ENCODE measurements around the gene C3orf49. TPM values are rescaled to one million over a fixed set of nuclear protein-coding genes. Genes with fewer than 3 reads are reported as not detected.

Gene C3orf49
- polyA plus RNA-seq, 1 experiment = not detected

DNA sequence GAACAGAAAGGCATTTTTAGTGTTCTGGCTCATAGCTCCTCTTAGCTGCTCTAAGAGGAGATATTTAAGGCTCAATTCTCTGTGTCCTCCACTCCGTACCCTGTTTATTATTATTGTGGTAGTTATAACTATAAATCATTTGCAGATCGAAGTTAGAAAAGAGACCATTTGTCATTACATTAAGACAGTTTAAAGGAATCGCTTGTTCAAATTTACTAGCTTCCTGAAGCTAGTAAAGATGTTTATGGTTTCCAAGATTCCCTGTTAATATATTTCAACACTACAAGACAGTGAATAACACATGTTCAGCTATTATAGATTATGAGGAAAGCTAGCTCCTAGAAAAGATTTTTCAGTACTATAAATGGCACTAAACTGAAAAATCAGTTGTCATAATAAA lies 57.2 kb downstream of the C3orf49 start:
- no peak overlapping the region for H3K4me3 ChIP-seq (ENCODE audit: low read depth, low read length)
- ChIA-PET POLR2A (interaction anchor here (2.4 kb wide), 1 partner anchor 36 kb away, joined by 5 read pairs; the partner anchor contains the start of gene SCAANT1), CTCF (interaction anchor here (0.6 to 2.4 kb wide), 3 partner anchors 118 to 550 kb away, joined by 3 to 10 read pairs (median 4); partner anchors contain the start of gene PSMD6)
- TF ChIP-seq, protein P1, sequence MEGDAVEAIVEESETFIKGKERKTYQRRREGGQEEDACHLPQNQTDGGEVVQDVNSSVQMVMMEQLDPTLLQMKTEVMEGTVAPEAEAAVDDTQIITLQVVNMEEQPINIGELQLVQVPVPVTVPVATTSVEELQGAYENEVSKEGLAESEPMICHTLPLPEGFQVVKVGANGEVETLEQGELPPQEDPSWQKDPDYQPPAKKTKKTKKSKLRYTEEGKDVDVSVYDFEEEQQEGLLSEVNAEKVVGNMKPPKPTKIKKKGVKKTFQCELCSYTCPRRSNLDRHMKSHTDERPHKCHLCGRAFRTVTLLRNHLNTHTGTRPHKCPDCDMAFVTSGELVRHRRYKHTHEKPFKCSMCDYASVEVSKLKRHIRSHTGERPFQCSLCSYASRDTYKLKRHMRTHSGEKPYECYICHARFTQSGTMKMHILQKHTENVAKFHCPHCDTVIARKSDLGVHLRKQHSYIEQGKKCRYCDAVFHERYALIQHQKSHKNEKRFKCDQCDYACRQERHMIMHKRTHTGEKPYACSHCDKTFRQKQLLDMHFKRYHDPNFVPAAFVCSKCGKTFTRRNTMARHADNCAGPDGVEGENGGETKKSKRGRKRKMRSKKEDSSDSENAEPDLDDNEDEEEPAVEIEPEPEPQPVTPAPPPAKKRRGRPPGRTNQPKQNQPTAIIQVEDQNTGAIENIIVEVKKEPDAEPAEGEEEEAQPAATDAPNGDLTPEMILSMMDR (IDR thresholded peaks at IDR 0.05; ENCODE audit: low read depth, low read length) = no peak
- no peaks in the 10 kb centered on the region for H3K27me3 ChIP-seq (ENCODE audit: control insufficient read depth, insufficient read depth, low read length)
- no peaks in the 10 kb centered on the region for H3K9me3 ChIP-seq (ENCODE audit: control insufficient read depth, insufficient read depth, low read length)
- H3K27ac ChIP-seq (ENCODE audit: low read depth, low read length) = no peak overlapping the region
- DNase-seq (ENCODE audit: low read depth, low spot score) = no peak

DNA sequence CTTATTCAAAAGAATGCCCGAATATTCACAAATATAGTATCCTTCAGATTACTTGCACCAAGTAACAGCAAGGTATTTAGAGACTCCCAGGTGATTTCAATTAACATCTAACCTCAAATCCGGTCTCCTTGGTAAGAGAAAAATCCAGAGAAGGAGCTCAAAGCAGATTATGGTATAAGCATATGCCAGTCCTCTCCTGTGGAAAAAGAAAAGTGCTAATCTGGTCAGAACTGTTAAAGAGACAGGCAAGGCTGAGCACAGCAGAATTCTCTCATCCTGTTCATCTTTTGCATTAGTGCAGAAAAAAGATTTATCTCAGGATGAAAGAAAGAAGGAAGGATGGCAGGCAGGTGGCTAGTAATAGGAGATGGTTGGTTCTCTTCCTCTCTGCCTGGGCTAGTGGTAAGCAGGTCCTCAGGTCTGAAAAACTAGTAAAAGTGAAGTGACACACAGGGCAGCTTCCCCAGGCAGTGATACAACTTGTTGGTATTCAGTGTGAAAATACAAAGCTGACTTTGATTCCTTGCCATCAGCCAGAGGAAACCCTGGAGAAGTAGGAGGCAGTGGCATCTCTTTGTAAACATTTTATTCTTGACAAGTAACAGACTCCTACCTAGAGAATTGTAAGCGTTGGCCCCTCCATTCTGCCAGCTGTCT lies 58.8 kb downstream of the C3orf49 start:
- H3K27ac ChIP-seq (ENCODE audit: low read depth, low read length) = no peak overlapping the region
- POLR2A ChIA-PET = interaction anchor here (0.7 to 2.4 kb wide), 2 partner anchors 26 to 34 kb away, joined by 3 to 5 read pairs; partner anchors contain the start of gene SCAANT1
- DNase-seq (ENCODE audit: low read depth, low spot score) = peak; percentile 7

DNA sequence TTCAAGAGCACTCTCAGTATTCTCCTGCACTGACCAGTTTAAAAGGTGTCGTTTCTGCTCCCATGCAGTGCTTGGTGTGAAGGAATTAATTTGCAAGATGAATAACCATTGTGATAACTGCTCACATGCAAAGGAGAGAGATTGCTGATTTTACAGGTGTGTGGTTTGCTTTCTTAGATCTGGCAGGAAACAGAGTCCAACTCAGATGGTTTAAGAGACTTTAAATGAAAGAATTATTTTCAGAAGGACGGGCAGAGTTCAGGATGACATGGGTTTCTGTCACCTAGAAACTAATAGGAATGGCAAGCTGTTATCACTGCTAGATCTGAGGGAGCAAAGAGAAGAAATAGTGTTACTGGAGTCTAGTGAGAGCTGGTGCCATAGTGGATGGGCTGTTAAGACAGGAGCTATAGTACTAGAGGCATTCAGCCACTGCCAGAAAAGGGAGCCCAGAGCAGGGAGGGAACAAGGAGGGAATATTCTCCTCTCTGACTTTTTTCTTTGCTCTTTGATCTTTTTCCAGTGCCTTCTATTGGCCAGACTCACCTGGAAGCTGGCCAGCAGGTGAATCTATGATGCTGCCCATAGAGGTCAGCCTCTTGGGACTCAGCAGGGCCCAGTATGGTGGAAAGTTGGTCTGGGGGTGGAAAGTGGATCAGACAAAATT lies 59.4 kb downstream of the C3orf49 start:
- no peak for DNase-seq (ENCODE audit: low read depth, low spot score)
- H3K27me3 ChIP-seq (ENCODE audit: control insufficient read depth, insufficient read depth, low read length) = no peaks in the 10 kb centered on the region
- TF ChIP-seq, protein P1 (IDR thresholded peaks at IDR 0.05; ENCODE audit: low read depth, low read length) = no peak
- H3K4me3 ChIP-seq (ENCODE audit: low read depth, low read length) = no peak overlapping the region
- ChIA-PET POLR2A (no interaction called here), CTCF (interaction anchor here (0.8 kb wide), 1 partner anchor 528 kb away, joined by 3 read pairs; no protein-coding TSS in a partner anchor)
- no peaks in the 10 kb centered on the region for H3K9me3 ChIP-seq (ENCODE audit: control insufficient read depth, insufficient read depth, low read length)
- no peak overlapping the region for H3K27ac ChIP-seq (ENCODE audit: low read depth, low read length)

More for the DNA sequence above, 58.8 kb downstream of the C3orf49 start:
- TF ChIP-seq, protein P1 (IDR thresholded peaks at IDR 0.05; ENCODE audit: low read depth, low read length) = no peak
- Histone ChIP-seq H3K4me3 (ENCODE audit: low read depth, low read length) (no peak overlapping the region), H3K9me3 (ENCODE audit: control insufficient read depth, insufficient read depth, low read length) (no peaks in the 10 kb centered on the region), H3K27me3 (ENCODE audit: control insufficient read depth, insufficient read depth, low read length) (no peaks in the 10 kb centered on the region)
- CTCF ChIA-PET = interaction anchor here (0.5 to 2.4 kb wide), 4 partner anchors 59 to 527 kb away, joined by 3 to 10 read pairs (median 4); partner anchors contain the start of gene C3orf49

DNA sequence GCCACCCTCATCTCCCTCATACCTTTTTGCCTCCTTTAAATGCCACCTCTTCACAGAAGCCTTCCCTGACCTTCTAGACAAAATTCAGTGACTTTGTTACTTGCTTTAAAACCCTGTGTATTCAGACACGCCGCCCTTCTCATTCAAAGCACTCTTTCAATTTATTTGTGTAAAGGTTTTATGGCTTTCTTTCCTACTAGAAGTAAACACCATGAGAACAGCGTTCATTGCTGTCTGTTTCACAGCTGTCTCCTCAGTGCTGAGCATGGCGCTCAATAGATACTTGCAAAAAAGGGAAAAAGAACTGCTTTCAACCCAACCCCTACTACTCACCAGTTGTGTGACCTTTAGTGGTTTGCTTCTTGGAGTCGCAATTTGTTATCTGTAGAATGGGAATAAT lies 61.6 kb downstream of the C3orf49 start:
- POLR2A ChIA-PET = no interaction called here
- CTCF ChIA-PET = no interaction called here
- DNase-seq (ENCODE audit: low read depth, low spot score) = no peak

More for the DNA sequence above, 61.6 kb downstream of the C3orf49 start:
- H3K9me3 ChIP-seq (ENCODE audit: control insufficient read depth, insufficient read depth, low read length) = no peaks in the 10 kb centered on the region
- no peak overlapping the region for H3K4me3 ChIP-seq (ENCODE audit: low read depth, low read length)
- no peak overlapping the region for H3K27ac ChIP-seq (ENCODE audit: low read depth, low read length)
- TF ChIP-seq, protein P1 (IDR thresholded peaks at IDR 0.05; ENCODE audit: low read depth, low read length) = no peak
- H3K27me3 ChIP-seq (ENCODE audit: control insufficient read depth, insufficient read depth, low read length) = no peaks in the 10 kb centered on the region
